Measurements from ENCODE around the gene GYS1.
"Not testable (repeated sequence)": the region's sequence is repeated elsewhere in the genome, so short reads cannot be mapped to it uniquely, and the experiment has no call there.

The GYS1 gene

GRCh38 chr19:48935864-48936263, 57.2 kb downstream of the GYS1 start:
- no peak for DNase-seq

GRCh38 chr19:48934837-48935236, 58.3 kb downstream of the GYS1 start:
- no peak for DNase-seq

- DNase-seq: peak; percentile 83
Observed at GRCh38 chr19:48933382-48933932, 59.7 kb downstream of the GYS1 start, which contains the start of gene DHDH. TSS of gene DHDH (plus strand) at chr19:48933699. CDS start at chr19:48933722, 23 bp downstream.

- no peak for DNase-seq
Observed at GRCh38 chr19:48928164-48929025, 64.7 kb downstream of the GYS1 start.

- DNase-seq: not testable (repeated sequence)
Observed at GRCh38 chr19:48927692-48928091, 65.4 kb downstream of the GYS1 start.

GRCh38 chr19:48926909-48927308, 66.2 kb downstream of the GYS1 start:
- DNase-seq: peak; percentile 44

GRCh38 chr19:48925890-48926289, 67.2 kb downstream of the GYS1 start:
- not testable (repeated sequence) for DNase-seq

- DNase-seq: peak; percentile 17
Observed at GRCh38 chr19:48925240-48925843, 67.8 kb downstream of the GYS1 start.

GRCh38 chr19:48922548-48923490, 70.3 kb downstream of the GYS1 start:
- no peak for DNase-seq

GRCh38 chr19:48921721-48922500, 71.2 kb downstream of the GYS1 start:
- no peak for DNase-seq

GRCh38 chr19:48920949-48921348, 72.2 kb downstream of the GYS1 start:
- DNase-seq: no peak

- DNase-seq: not testable (repeated sequence)
Observed at GRCh38 chr19:48919271-48919670, 73.8 kb downstream of the GYS1 start.

- DNase-seq: peak; percentile 36
Observed at GRCh38 chr19:48918801-48919247, 74.3 kb downstream of the GYS1 start.

Measured in activated CD4-positive, alpha-beta T cell treated with anti-CD3 and anti-CD28 coated beads for 48 hours (primary cell).